IMR-90 (cell line): ENCODE measurements around the gene OR8B3. TPM values are rescaled to one million over a fixed set of nuclear protein-coding genes. Genes with fewer than 3 reads are reported as not detected.
A peak's percentile ranks its signal among the peaks of the same experiment; 100 is the strongest.

Experiments used
- ATAC-seq: fragments of 200-7000 bp; cut with Tn5 transposase; 2 replicates; pipeline ENCODE4 v1.9.1; 2020; ENCODE audit warnings: low read depth, mild to moderate bottlenecking, moderate library complexity
- BruUV-seq: library from RNA; stranded (reverse); fragments of 400-500 nt; replicated peaks from 2 replicates; lab custom pipeline; 2021; lab: Mats Ljungman, UMichigan
- CTCF ChIA-PET: fragments of 300-600 bp; formaldehyde crosslinking; extraction: SDS; loops from one replicate; lab custom pipeline; 2021; ENCODE audit warnings: antibody characterized with exemption; lab: Yijun Ruan, JAX
- POLR2A ChIA-PET: fragments of 300-600 bp; sonication (Branson Sonifier 250); formaldehyde crosslinking; loops from one replicate; lab custom pipeline; 2022; ENCODE audit warnings: antibody characterized with exemption; ENCODE audit not compliant: unreplicated experiment; lab: Charles Lee
- DNase-seq: peaks from one replicate; pipeline ENCODE4 v3.0.0; 2013
- H2AFZ ChIP-seq: replicated peaks from 2 replicates; pipeline ENCODE3; 2013; ENCODE audit warnings: low read length, mild to moderate bottlenecking; ENCODE audit not compliant: poor library complexity
- H2AK5ac ChIP-seq: 2 replicates; pipeline ENCODE4 v1.6.1; 2013; ENCODE audit warnings: low read depth, low read length, inconsistent platforms
- H2AK9ac ChIP-seq: replicated peaks from 2 replicates; pipeline ENCODE3; 2013; ENCODE audit warnings: mild to moderate bottlenecking, low read depth, low read length, moderate library complexity; ENCODE audit not compliant: poor library complexity
- H2BK120ac ChIP-seq: 2 replicates; pipeline ENCODE4 v1.6.1; 2013; ENCODE audit warnings: low read depth, low read length, inconsistent platforms
- H2BK15ac ChIP-seq: 3 replicates; pipeline ENCODE4 v1.6.1; 2013; ENCODE audit warnings: low read depth, low read length, inconsistent platforms
- H2BK20ac ChIP-seq: 2 replicates; pipeline ENCODE4 v1.6.1; 2013; ENCODE audit warnings: low read depth, mild to moderate bottlenecking, inconsistent platforms, low read length, moderate library complexity
- H2BK5ac ChIP-seq: 2 replicates; pipeline ENCODE4 v1.6.1; 2013; ENCODE audit warnings: mild to moderate bottlenecking, low read depth, low read length, inconsistent platforms; ENCODE audit not compliant: poor library complexity, severe bottlenecking
- H3K14ac ChIP-seq: replicated peaks from 2 replicates; pipeline ENCODE4 v1.6.1; 2013; ENCODE audit warnings: low read depth, low read length, inconsistent platforms
- H3K18ac ChIP-seq: 2 replicates; pipeline ENCODE4 v1.6.1; 2013; ENCODE audit warnings: low read depth, low read length, control low read depth
- H3K23ac ChIP-seq: 2 replicates; pipeline ENCODE4 v1.6.1; 2013; ENCODE audit warnings: low read depth, low read length, inconsistent platforms
- H3K27ac ChIP-seq: 2 replicates; pipeline ENCODE4 v1.5.1; 2013; ENCODE audit warnings: mild to moderate bottlenecking, control low read depth, low read length; ENCODE audit not compliant: insufficient read depth
- H3K27me3 ChIP-seq: 2 replicates; pipeline ENCODE4 v1.6.1; 2013; ENCODE audit warnings: low read length; ENCODE audit not compliant: control insufficient read depth, insufficient read depth
- H3K36me3 ChIP-seq: 2 replicates; pipeline ENCODE4 v1.6.1; 2013; ENCODE audit warnings: low read length, mixed read lengths; ENCODE audit not compliant: control insufficient read depth, insufficient read depth
- H3K4ac ChIP-seq: 2 replicates; pipeline ENCODE4 v1.6.1; 2013; ENCODE audit warnings: low read depth, low read length, inconsistent platforms
- H3K4me1 ChIP-seq: 2 replicates; pipeline ENCODE4 v1.6.1; 2013; ENCODE audit warnings: low read length, mixed read lengths; ENCODE audit not compliant: control insufficient read depth, insufficient read depth
- H3K4me2 ChIP-seq: 2 replicates; pipeline ENCODE4 v1.6.1; 2013; ENCODE audit warnings: low read depth, mild to moderate bottlenecking, control low read depth, low read length, moderate library complexity
- H3K4me3 ChIP-seq: 2 replicates; pipeline ENCODE4 v1.5.1; 2013; ENCODE audit warnings: low read depth, mild to moderate bottlenecking, control low read depth, low read length, moderate library complexity; ENCODE audit not compliant: insufficient read depth
- H3K56ac ChIP-seq: 2 replicates; pipeline ENCODE4 v1.6.1; 2013; ENCODE audit warnings: low read length, inconsistent platforms; ENCODE audit not compliant: insufficient read depth; ENCODE audit errors: extremely low read depth
- H3K79me1 ChIP-seq, 2 experiments: 2 replicates each; pipeline ENCODE4 v1.6.1; 2013; ENCODE audit warnings: low read length in 2 of 2, inconsistent platforms in 1 of 2, low read depth in 1 of 2
- H3K9ac ChIP-seq: 2 replicates; pipeline ENCODE4 v1.6.1; 2013; ENCODE audit warnings: low read depth, low read length, control low read depth
- H3K9me1 ChIP-seq: 2 replicates; pipeline ENCODE4 v1.6.1; 2013; ENCODE audit warnings: low read length, inconsistent platforms; ENCODE audit not compliant: insufficient read depth
- H3K9me3 ChIP-seq: 2 replicates; pipeline ENCODE4 v1.6.1; 2013; ENCODE audit warnings: low read length; ENCODE audit not compliant: control insufficient read depth, insufficient read depth
- H4K20me1 ChIP-seq: 2 replicates; pipeline ENCODE4 v1.6.1; 2013; ENCODE audit warnings: low read length, inconsistent platforms; ENCODE audit not compliant: insufficient read depth
- H4K5ac ChIP-seq: 2 replicates; pipeline ENCODE4 v1.6.1; 2013; ENCODE audit warnings: mild to moderate bottlenecking, low read depth, low read length, control low read depth
- H4K8ac ChIP-seq, 2 experiments: 2 replicates each; pipeline ENCODE4 v1.6.1; 2013; ENCODE audit warnings: low read depth in 2 of 2, low read length in 2 of 2, control low read depth in 1 of 2, inconsistent platforms in 1 of 2
- H4K91ac ChIP-seq: 2 replicates; pipeline ENCODE4 v1.6.1; 2013; ENCODE audit warnings: low read depth, low read length, inconsistent platforms; ENCODE audit not compliant: insufficient read depth
- CHD1 ChIP-seq: IDR thresholded peaks from 2 replicates; pipeline ENCODE4 v1.6.1; 2012; ENCODE audit warnings: low read depth, low read length, improper control_type of control experiment
- ELK1 ChIP-seq: fragments of 150-350 bp; IDR thresholded peaks from 2 replicates; pipeline ENCODE4 v1.6.1; 2016; ENCODE audit warnings: low read depth, mild to moderate bottlenecking, low read length, moderate library complexity, borderline replicate concordance
- FOS ChIP-seq: fragments of 150-350 bp; IDR thresholded peaks from 2 replicates; pipeline ENCODE4 v1.6.1; 2016; ENCODE audit warnings: low read depth, low read length
- MAFK ChIP-seq: IDR thresholded peaks from 2 replicates; pipeline ENCODE4 v1.6.1; 2012; ENCODE audit warnings: low read depth, low read length, improper control_type of control experiment
- MAZ ChIP-seq: IDR thresholded peaks from 2 replicates; pipeline ENCODE4 v1.6.1; 2012; ENCODE audit warnings: low read depth, mild to moderate bottlenecking, low read length, improper control_type of control experiment, moderate library complexity, borderline replicate concordance
- MXI1 ChIP-seq: IDR thresholded peaks from 2 replicates; pipeline ENCODE4 v1.6.1; 2012; ENCODE audit warnings: low read depth, mild to moderate bottlenecking, low read length, moderate library complexity, borderline replicate concordance
- NFE2L2 ChIP-seq: fragments of 150-350 bp; IDR thresholded peaks from 2 replicates; pipeline ENCODE4 v1.6.1; 2016; ENCODE audit warnings: low read depth, mild to moderate bottlenecking, low read length
- POLR2A ChIP-seq: IDR thresholded peaks from 2 replicates; pipeline ENCODE4 v1.6.1; 2012; ENCODE audit warnings: mild to moderate bottlenecking, low read depth, low read length
- RAD21 ChIP-seq: IDR thresholded peaks from 2 replicates; pipeline ENCODE4 v1.6.1; 2012; ENCODE audit warnings: low read length, improper control_type of control experiment
- RFX5 ChIP-seq: IDR thresholded peaks from 2 replicates; pipeline ENCODE4 v1.8.0; 2012; ENCODE audit warnings: low read depth, mild to moderate bottlenecking, low read length, moderate library complexity
- SMC3 ChIP-seq: fragments of 150-350 bp; IDR thresholded peaks from 2 replicates; pipeline ENCODE4 v1.6.1; 2016; ENCODE audit warnings: low read depth, mild to moderate bottlenecking, antibody characterized with exemption, low read length, moderate library complexity
- WGBS, 2 experiments: methylation state at CpG; one replicate each; pipeline versions ENCODE4 v1.1.5 to v1.1.7; 2013; ENCODE audit warnings: missing lambda C conversion rate in 2 of 2; ENCODE audit not compliant: insufficient read length in 1 of 2; ENCODE audit errors: extremely low coverage in 2 of 2; 5-methylcytosine and 5-hydroxymethylcytosine counted together
- dilution Hi-C: fragments of 300-500 bp; cut with HindIII; formaldehyde crosslinking; loops from one replicate; pipeline ENCODE4 v1.14.3; 2018; ENCODE audit warnings: low sequenced_read_pairs; ENCODE audit not compliant: unreplicated experiment
- in situ Hi-C: fragments of 300-500 bp; cut with MboI; formaldehyde crosslinking; loops from 3 replicates; pipeline ENCODE4 v1.14.3; 2019; ENCODE audit warnings: low sequenced_read_pairs, inconsistent platforms, mixed read lengths
- intact Hi-C: fragments of 100-400 bp; cut with micrococcal nuclease; formaldehyde crosslinking; loops from 2 replicates; pipeline ENCODE4 v1.10.0; 2022
- polyA plus RNA-seq, 3 experiments: library from polyadenylated mRNA; depleted of rRNA; stranded (reverse); fragments of >200 nt; gene quantifications; 2 replicates each; pipeline ENCODE4 v1.2.3, GENCODE V29; 2012; ENCODE audit warnings: low replicate concordance in 1 of 3
- total RNA-seq: library from RNA; depleted of rRNA; stranded (reverse); fragments of >200 nt; gene quantifications from 2 replicates; pipeline ENCODE4 v1.2.3, GENCODE V29; 2012

The OR8B3 gene
- total and polyA plus RNA-seq, 2 of the 4 experiments (the other 2 are of a cell fraction): not detected

DNA sequence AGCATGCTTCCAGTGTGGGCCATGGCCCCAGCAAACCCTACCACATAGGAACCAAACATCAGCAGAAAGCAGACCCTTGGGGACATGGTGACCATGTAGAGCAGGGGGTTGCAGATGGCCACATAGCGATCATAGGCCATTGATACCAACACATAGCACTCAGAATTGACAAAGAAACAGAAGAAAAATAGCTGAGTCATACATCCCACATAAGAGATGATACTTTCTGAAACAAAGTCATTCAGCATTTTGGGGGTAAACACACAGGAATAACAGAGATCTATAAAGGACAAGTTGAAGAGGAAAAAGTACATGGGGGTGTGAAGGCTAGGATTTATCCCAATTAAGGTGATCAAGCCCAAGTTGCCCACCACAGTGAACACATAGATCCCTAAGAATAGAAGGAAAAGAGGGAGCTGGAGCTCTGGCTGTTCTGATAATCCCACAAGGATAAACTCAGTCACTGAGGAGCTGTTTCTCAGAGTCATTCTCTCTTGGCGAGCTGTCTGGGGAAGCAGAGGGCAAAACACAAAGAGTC is 25.6 kb upstream of the OR8B3 start, which contains the start of gene OR8B4:
Gene OR8B4, minus strand, starts transcription at position 488 of the 538 bp plus-strand sequence. Its CDS starts 0 bp downstream, at position 488.
- Histone ChIP-seq H2BK15ac (no peak within 1 kb of the TSS), H3K27me3 (peaks cover 5% of the 10 kb centered on the region), H3K4me2 (no peak within 1 kb of the TSS), H4K8ac (no peak within 1 kb of the TSS), H3K4me3 (no peak within 1 kb of the TSS), H3K27ac (no peak within 1 kb of the TSS), H4K91ac (no peak within 1 kb of the TSS), H4K20me1 (no peaks in the 10 kb centered on the region), H3K4me1 (no peaks in the 10 kb centered on the region), H3K9ac (no peak within 1 kb of the TSS), H4K5ac (no peak within 1 kb of the TSS), H3K4ac (no peak within 1 kb of the TSS), H3K56ac (no peak within 1 kb of the TSS), H3K18ac (no peak within 1 kb of the TSS), H2BK5ac (no peak within 1 kb of the TSS), H3K36me3 (no peaks in the 10 kb centered on the region), H3K9me1 (no peaks in the 10 kb centered on the region), H2AK5ac (no peak within 1 kb of the TSS), H2AFZ (no peak within 1 kb of the TSS), H2BK120ac (no peak within 1 kb of the TSS), H2AK9ac (no peak within 1 kb of the TSS), H3K14ac (no peak within 1 kb of the TSS), H3K23ac (no peak within 1 kb of the TSS), H3K9me3 (no peaks in the 10 kb centered on the region), H3K79me1 (no peaks in the 10 kb centered on the region), H2BK20ac (no peak within 1 kb of the TSS)
- POLR2A ChIA-PET: no interaction called here
- WGBS, 2 experiments: 71% methylated on average over 1 of the region's 2 CpGs; no CpG with 5 or more reads in 1 of the 2 experiments
- CTCF ChIA-PET: no interaction called here
- in situ Hi-C loops: loop anchor here (25.0 kb wide), 1 partner anchor 388 kb away; the partner anchor contains the start of gene MSANTD2
- TF ChIP-seq MAZ (no peak), SMC3 (no peak), MAFK (0 out of 2 replicates have a peak, but pooled peaks have one; percentile 24), ELK1 (no peak), POLR2A (no peak), FOS (no peak), RFX5 (no peak), NFE2L2 (peak; percentile 85), RAD21 (no peak), MXI1 (no peak), CHD1 (no peak)
- no peak for ATAC-seq
- BruUV-seq: no TSS peak
- intact Hi-C loops: no loop called here
- dilution Hi-C loops: no loop called here
- DNase-seq: no peak
